Measurements from ENCODE around the gene STXBP5. TPM values are rescaled to one million over a fixed set of nuclear protein-coding genes. Genes with fewer than 3 reads are reported as not detected.

STXBP5 gene
- total RNA-seq, 2 donors from 2014 or later, result 56.8 to 72.5 TPM

DNA sequence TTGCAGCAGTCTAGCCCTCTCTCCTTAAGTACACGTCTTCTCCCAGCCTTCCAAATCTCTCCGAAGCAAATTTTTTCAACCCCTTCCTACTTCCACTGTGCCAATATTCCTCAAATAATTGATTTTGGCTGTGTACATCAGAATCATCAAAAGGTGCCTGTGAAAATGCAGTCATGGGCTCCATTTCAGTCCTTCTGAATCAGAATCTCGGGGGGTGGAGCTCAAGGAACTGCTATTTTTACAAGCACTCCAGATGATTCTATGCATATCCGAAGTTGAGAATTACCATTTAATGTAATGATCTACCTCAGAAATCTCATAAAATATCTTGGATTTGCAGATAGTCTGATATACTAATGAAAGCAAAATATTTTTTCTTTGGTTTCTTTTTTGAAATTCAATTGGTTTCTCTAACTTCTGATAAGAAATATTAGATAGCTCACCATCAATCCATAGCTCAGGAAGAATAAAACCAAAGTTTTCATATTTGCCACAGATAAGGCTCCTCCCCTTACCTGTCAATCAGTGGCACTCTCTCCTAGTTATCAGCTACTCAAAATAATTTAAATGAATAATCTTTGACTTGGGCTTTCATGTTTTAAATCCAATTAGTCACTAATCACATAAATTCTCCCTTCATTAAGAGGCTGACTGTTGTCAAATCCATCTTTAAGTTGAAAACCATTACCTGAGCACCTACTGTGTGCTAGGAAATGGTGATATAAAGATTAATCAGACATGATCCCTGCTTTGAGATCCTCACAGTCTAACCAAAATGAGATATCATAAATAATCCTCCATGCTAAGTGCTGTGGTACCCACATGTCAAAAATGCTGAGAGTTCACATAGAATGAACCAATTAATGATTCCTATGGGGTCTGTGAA is 36.4 kb upstream of the STXBP5 start:
- no peak overlapping the region for H3K27ac Mint-ChIP-seq
- H3K9me3 Mint-ChIP-seq, result peaks cover 5% of the 10 kb centered on the region
- DNase-seq (ENCODE audit: low spot score), result no peak
- no peak overlapping the region for H3K4me3 Mint-ChIP-seq
- ATAC-seq, result no peak
- no peaks in the 10 kb centered on the region for H3K4me1 Mint-ChIP-seq (ENCODE audit: low read depth in 2 of 2)
- H3K27me3 Mint-ChIP-seq, result no peaks in the 10 kb centered on the region
- no peaks in the 10 kb centered on the region for H3K36me3 Mint-ChIP-seq

DNA sequence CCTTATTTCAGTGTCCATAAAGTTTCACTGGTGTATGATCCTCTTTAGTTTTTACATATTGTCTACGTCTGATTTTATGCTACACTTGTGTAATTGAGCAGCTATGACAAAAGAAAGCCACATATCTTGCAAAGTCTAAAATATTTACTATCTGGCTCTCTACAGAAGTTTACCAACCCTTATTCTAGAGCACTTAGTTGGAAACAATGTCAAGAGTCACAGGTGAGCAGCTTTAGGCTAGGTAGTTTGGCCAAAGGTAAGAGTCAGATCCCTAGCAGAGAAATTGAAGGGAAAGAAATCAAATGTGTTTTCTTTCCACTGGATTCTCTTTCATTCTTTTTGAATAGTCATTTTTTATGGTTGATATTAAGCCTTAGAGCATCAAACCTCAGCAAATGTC is 34.7 kb upstream of the STXBP5 start:
- peaks cover 0 to 3% of the 10 kb centered on the region in 2 donors for H3K27me3 Mint-ChIP-seq
- no peak overlapping the region for H3K27ac Mint-ChIP-seq
- H3K4me3 Mint-ChIP-seq, result no peak overlapping the region
- no peaks in the 10 kb centered on the region for H3K4me1 Mint-ChIP-seq (ENCODE audit: low read depth in 2 of 2)
- no peaks in the 10 kb centered on the region for H3K9me3 Mint-ChIP-seq
- ATAC-seq (no peak), DNase-seq (ENCODE audit: low spot score) (no peak)
- H3K36me3 Mint-ChIP-seq, result no peaks in the 10 kb centered on the region

DNA sequence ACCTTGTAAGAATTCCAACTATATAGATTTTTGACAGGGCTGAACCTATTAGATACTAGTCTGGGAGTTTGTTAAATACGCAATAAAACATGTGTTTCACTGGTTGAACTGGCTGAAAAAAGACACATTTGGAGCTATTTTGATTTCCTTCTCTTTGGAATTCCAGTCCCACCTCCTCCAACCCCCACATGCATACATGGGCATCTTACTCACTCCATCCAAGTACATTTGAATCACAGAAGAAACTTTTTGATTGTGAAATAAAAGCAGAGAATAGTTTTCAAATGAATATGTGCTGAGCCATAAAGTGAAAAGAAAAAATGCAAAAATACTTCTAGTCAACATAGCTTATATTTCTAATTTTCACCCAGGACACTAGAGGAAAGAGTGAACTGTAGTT is 33.9 kb upstream of the STXBP5 start:
- H3K27ac Mint-ChIP-seq, result no peak overlapping the region
- DNase-seq (ENCODE audit: low spot score) (no peak), ATAC-seq (no peak)
- no peaks in the 10 kb centered on the region for H3K4me1 Mint-ChIP-seq (ENCODE audit: low read depth in 2 of 2)
- H3K9me3 Mint-ChIP-seq, result no peaks in the 10 kb centered on the region
- H3K4me3 Mint-ChIP-seq, result no peak overlapping the region
- no peaks in the 10 kb centered on the region for H3K36me3 Mint-ChIP-seq
- H3K27me3 Mint-ChIP-seq, result peaks cover 0 to 4% of the 10 kb centered on the region in 2 donors

DNA sequence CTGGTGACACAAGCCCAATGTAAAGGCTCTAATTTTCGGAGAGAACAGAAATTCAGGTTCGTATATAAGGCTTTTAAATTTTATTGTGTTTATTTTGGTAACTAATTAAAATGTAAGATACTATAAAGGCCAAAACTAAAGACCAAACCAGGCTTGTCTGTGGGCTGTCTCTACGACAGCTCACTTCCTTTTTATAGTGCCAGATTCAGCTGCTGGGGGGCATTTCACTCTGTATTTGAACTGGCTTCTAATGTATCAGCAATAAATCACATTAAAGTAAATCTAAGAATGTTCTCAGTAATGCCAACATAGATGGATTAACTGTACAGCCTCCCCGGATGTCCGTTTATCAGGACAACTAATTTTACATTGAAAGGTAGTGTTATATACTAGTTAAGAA is 31.1 kb upstream of the STXBP5 start:
- H3K9me3 Mint-ChIP-seq, result no peaks in the 10 kb centered on the region
- ATAC-seq, result no peak
- H3K27ac Mint-ChIP-seq, result no peak overlapping the region

DNA sequence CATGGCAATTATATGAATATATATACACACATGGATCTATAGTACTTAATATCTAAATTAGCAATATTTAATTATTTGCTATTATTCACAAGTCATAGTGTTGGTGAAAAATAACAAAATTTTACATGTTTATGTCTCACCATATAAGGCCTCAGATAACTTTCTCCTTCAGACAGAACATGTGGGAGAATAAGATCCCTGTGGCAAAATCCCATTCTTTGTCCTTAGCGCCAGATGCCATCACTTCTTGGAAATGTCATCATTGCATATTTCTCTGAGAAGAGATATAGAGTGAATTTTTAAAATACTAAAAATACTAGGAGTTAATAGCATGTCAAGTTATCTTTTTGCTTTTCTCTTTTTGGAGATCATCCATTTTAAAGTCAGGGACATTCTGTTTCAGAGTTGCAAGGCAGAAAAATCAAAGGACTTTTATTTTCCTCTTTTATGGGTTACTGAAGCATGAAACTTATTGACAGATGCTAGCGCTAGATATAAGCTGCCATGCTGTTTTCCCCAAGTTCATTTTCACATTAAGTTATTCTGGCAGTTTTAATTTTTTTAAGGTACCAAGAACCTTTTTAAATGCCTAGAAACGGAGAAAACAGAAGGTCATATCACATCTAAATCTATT is 30.4 kb upstream of the STXBP5 start:
- Mint-ChIP-seq H3K36me3 (no peaks in the 10 kb centered on the region), H3K9me3 (no peaks in the 10 kb centered on the region), H3K27ac (no peak overlapping the region), H3K4me1 (ENCODE audit: low read depth in 2 of 2) (no peaks in the 10 kb centered on the region), H3K27me3 (peaks cover 4% of the 10 kb centered on the region in 2 donors), H3K4me3 (no peak overlapping the region)
- ATAC-seq, result no peak
- no peak for DNase-seq (ENCODE audit: low spot score)

More for the DNA sequence above, 31.1 kb upstream of the STXBP5 start:
- Mint-ChIP-seq H3K27me3 (peaks cover 0 to 4% of the 10 kb centered on the region in 2 donors), H3K4me1 (ENCODE audit: low read depth in 2 of 2) (no peaks in the 10 kb centered on the region), H3K4me3 (no peak overlapping the region), H3K36me3 (no peaks in the 10 kb centered on the region)
- no peak for DNase-seq (ENCODE audit: low spot score)

DNA sequence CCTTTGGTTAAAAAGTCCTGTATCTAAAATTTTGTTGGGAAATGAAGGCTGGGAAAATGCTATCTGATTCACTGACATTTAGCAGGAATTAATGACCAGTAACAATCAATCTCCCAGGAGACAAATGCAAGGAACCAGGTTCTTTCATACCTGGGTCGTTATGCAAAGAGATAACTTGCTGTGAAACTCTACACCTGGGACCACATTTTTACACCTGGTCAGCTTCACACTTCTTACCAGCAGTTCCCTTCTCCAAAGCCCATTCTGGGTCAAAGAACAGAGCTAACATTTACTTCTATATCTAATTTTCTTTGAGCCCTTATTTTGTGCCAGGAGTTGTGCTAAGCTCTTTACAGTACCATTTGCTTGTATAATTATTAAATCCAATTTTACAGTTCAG is 27.4 kb upstream of the STXBP5 start:
- H3K27me3 Mint-ChIP-seq, result peaks cover 7 to 28% of the 10 kb centered on the region in 2 donors
- no peak overlapping the region for H3K4me3 Mint-ChIP-seq
- ATAC-seq, result no peak

DNA sequence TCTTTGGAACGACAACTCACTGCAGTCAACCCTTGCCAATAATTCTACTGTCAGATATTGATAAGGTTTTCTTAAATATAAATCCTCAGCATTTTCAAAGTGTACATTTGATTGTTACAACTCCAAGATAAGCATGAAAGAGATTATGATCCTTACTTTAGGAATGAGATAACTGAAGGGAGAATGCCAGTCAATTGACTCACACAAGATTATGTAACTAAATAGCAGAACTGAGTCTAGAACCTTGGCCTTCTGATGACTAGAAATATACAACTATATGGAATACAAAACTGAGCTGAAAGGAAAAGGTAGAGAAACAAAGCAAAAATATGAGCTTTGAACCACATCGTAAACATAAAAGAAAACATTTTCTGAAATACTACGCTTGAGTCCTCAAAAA is 26.9 kb upstream of the STXBP5 start:
- Mint-ChIP-seq H3K9me3 (no peaks in the 10 kb centered on the region), H3K4me3 (no peak overlapping the region), H3K4me1 (ENCODE audit: low read depth in 2 of 2) (no peaks in the 10 kb centered on the region), H3K27ac (no peak overlapping the region), H3K27me3 (peaks cover 9 to 33% of the 10 kb centered on the region in 2 donors), H3K36me3 (no peaks in the 10 kb centered on the region)
- ATAC-seq (no peak), DNase-seq (ENCODE audit: low spot score) (no peak)

More for the DNA sequence above, 27.4 kb upstream of the STXBP5 start:
- no peaks in the 10 kb centered on the region for H3K9me3 Mint-ChIP-seq
- no peaks in the 10 kb centered on the region for H3K36me3 Mint-ChIP-seq
- no peak for DNase-seq (ENCODE audit: low spot score)
- H3K27ac Mint-ChIP-seq, result no peak overlapping the region
- no peaks in the 10 kb centered on the region for H3K4me1 Mint-ChIP-seq (ENCODE audit: low read depth in 2 of 2)

DNA sequence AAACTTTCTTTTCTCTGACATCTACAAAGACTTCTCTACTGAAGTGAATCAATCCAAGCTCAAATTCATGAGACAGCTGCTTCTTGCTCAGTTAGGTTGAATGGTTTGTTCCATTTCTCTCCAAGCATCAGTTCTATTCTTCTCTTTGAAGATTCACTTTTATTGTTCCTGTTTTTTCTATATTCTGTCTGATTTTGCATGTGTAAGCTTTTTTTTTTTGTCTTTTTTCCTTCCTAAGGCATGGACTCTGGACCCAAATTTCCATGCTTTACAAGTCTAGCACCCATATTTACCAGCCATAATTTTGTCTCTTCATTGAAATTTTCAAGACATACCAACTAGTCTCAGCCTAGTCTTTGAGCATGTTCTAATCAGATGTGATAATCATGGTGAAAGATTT is 25.9 kb upstream of the STXBP5 start:
- ATAC-seq (no peak), DNase-seq (ENCODE audit: low spot score) (no peak)
- no peak overlapping the region for H3K27ac Mint-ChIP-seq
- no peaks in the 10 kb centered on the region for H3K4me1 Mint-ChIP-seq (ENCODE audit: low read depth in 2 of 2)
- no peak overlapping the region for H3K4me3 Mint-ChIP-seq
- peaks cover 9 to 34% of the 10 kb centered on the region in 2 donors for H3K27me3 Mint-ChIP-seq
- H3K9me3 Mint-ChIP-seq, result no peaks in the 10 kb centered on the region
- no peaks in the 10 kb centered on the region for H3K36me3 Mint-ChIP-seq

DNA sequence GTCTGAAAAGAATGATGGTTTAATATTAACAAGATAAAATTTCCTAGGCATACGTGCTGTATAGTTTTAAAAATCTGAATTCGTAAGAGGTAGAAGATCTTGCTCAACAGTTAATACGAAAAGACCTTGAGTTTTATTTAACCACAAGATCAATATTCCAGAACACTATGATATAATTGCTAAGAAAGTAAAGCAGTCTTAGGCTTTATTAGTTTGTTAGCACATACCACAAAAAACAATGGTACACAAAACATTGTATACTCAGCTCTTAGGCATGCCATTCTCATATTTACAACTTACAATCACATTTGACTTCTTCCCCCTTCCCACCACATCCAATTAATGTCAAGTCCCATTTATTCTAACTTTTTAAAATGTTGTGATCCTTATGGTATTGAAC is 24.4 kb upstream of the STXBP5 start:
- H3K4me1 Mint-ChIP-seq (ENCODE audit: low read depth in 2 of 2), result no peaks in the 10 kb centered on the region
- H3K27me3 Mint-ChIP-seq, result peaks cover 6 to 34% of the 10 kb centered on the region in 2 donors
- DNase-seq (ENCODE audit: low spot score) (no peak), ATAC-seq (no peak)
- H3K36me3 Mint-ChIP-seq, result no peaks in the 10 kb centered on the region
- H3K27ac Mint-ChIP-seq, result no peak overlapping the region
- H3K4me3 Mint-ChIP-seq, result no peak overlapping the region
- H3K9me3 Mint-ChIP-seq, result no peaks in the 10 kb centered on the region

DNA sequence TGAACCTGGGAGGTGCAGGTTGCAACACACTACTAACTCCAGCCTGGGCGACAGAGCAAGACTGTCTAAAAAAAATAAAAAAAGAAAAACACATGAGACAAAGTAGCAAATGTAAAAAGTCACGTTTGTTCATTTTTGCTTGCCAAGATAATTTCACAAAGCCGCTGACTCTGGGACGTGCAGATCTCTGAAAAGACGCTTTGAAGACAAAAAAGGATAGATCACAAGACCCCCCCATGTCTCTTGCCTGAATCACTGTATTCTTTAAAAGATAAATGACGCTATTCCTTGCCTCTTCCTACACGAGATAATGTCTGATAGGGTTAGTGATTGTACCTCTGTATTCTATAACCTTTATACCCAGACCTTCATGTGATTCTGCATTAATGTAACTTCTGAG is 23.3 kb upstream of the STXBP5 start:
- Mint-ChIP-seq H3K4me1 (ENCODE audit: low read depth in 2 of 2) (no peaks in the 10 kb centered on the region), H3K27me3 (peaks cover 9 to 43% of the 10 kb centered on the region in 2 donors), H3K27ac (no peak overlapping the region), H3K36me3 (no peaks in the 10 kb centered on the region), H3K9me3 (no peaks in the 10 kb centered on the region), H3K4me3 (no peak overlapping the region)
- ATAC-seq (no peak), DNase-seq (ENCODE audit: low spot score) (no peak)

DNA sequence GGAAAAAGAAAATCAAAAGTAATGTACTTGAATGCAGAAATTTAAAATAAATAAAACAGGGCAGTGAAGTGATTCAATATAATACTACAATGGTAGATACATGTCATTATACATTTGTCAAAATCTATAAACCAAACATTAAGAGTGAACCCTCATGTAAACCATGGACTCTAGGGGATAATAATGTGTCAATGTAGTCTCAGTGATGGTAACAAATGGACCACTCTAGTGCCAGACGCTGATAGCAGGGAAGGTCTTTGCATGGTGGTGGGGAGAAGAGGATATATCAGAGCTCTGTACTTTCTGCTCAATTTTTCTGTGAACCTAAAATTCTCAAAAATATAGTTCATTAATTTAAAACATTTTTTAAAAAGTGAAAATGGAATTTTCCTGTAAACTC is 19.8 kb upstream of the STXBP5 start:
- DNase-seq (ENCODE audit: low spot score) (no peak), ATAC-seq (no peak)
- no peak overlapping the region for H3K4me3 Mint-ChIP-seq
- H3K36me3 Mint-ChIP-seq, result no peaks in the 10 kb centered on the region
- H3K4me1 Mint-ChIP-seq (ENCODE audit: low read depth in 2 of 2), result no peaks in the 10 kb centered on the region
- H3K9me3 Mint-ChIP-seq, result no peaks in the 10 kb centered on the region
- peaks cover 9 to 35% of the 10 kb centered on the region in 2 donors for H3K27me3 Mint-ChIP-seq
- no peak overlapping the region for H3K27ac Mint-ChIP-seq

DNA sequence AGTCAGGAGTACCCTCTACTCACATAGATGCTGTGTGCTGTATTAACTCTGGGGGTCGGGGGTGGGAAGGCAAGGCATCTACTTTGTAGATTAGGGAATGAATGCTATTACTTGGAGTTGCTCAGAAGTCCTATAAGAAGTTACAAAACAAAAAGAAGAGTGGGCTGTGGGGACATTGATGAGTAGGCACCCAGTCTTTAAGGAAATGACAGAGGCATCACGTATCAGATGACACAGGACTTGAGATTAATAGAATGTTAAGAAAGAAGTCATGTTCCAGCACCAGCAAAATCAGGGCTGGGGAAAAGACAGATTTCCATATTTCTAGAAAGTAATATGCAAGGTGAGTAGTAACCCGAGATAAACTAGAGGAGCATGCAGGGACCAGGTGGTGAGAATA is 19.0 kb upstream of the STXBP5 start:
- Mint-ChIP-seq H3K4me3 (no peak overlapping the region), H3K4me1 (ENCODE audit: low read depth in 2 of 2) (no peaks in the 10 kb centered on the region), H3K27me3 (peaks cover 9 to 27% of the 10 kb centered on the region in 2 donors), H3K36me3 (no peaks in the 10 kb centered on the region), H3K9me3 (no peaks in the 10 kb centered on the region), H3K27ac (no peak overlapping the region)
- no peak for ATAC-seq
- DNase-seq (ENCODE audit: low spot score), result no peak

DNA sequence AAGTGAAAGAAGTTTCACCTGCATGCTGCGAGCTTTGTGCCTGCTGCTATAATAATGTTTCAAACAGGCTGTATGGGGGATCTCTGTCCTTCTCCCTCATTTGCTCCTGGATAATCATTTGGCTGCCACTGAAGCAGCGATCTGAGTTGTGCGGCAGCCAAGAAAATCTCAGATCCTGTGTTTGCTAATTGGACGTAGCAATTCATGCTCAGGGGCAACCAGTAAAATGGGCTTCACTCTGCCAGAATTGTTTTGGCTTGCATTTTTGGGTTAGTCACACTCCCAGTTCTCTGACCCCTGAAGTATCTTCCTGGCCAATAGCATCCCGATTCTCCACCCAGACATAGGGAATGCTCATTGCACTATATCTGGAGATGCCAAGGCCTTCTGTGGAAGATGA is 13.7 kb upstream of the STXBP5 start:
- no peak overlapping the region for H3K4me3 Mint-ChIP-seq
- peaks cover 0 to 6% of the 10 kb centered on the region in 2 donors for H3K27me3 Mint-ChIP-seq
- no peak overlapping the region for H3K27ac Mint-ChIP-seq
- H3K36me3 Mint-ChIP-seq, result no peaks in the 10 kb centered on the region
- ATAC-seq (no peak), DNase-seq (ENCODE audit: low spot score) (no peak)
- H3K4me1 Mint-ChIP-seq (ENCODE audit: low read depth in 2 of 2), result peaks cover 15 to 24% of the 10 kb centered on the region in 2 donors
- no peaks in the 10 kb centered on the region for H3K9me3 Mint-ChIP-seq

DNA sequence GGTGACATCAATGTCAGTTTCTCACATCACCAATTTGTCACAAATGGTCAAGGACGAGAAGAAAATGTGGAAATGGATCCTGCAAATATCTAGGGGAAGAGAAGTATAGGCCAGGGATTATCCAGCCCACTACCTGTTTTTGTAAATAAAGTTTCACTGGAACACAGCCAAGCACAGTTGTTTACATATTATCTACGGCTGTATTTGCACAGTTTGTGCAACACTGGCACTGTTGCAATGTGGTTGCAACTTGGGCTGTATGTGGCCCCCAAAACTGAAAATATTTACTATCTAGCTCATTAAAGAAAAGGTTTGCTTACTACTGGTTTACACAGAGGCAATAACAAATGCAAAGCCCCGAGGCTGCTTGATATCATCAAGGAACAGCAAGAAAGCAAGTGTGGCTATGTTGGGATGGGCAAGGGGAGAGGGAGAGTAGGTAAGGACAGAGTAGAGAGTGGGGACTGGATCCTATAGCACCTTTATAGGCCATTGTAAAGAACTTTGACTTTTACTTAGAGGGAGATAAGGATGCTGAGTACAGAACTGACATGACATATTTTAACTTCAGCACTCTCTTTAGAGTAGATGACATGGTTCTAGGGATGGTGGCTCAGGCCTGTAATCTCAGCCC is 11.8 kb upstream of the STXBP5 start:
- H3K27me3 Mint-ChIP-seq, result peaks cover 0 to 4% of the 10 kb centered on the region in 2 donors
- ATAC-seq (no peak), DNase-seq (ENCODE audit: low spot score) (no peak)
- H3K4me3 Mint-ChIP-seq, result no peak overlapping the region
- H3K9me3 Mint-ChIP-seq, result no peaks in the 10 kb centered on the region
- peak overlapping the region; percentile 16 to 50 for H3K27ac Mint-ChIP-seq
- H3K36me3 Mint-ChIP-seq, result no peaks in the 10 kb centered on the region
- peaks cover 24 to 31% of the 10 kb centered on the region in 2 donors for H3K4me1 Mint-ChIP-seq (ENCODE audit: low read depth in 2 of 2)

All from natural killer cell treated with Interleukin-12 subunit alpha and Interleukin-12 subunit beta and Interleukin-15 and Interleukin-18, amount 100 ng/mL, for 72 hours (primary cell).